ENCODE results near the gene ZDHHC17. TPM values are rescaled to one million over a fixed set of nuclear protein-coding genes. Genes with fewer than 3 reads are reported as not detected.

ZDHHC17 gene
- total RNA-seq, 2 donors from 2014 or later, result 14.5 to 17.2 TPM

- no peak for DNase-seq (ENCODE audit: low spot score)
- Histone ChIP-seq H3K4me1 (no peaks in the 10 kb centered on the region), H3K36me3 (peaks cover 39% of the 10 kb centered on the region), H3K27ac (no peak overlapping the region), H3K4me3 (no peak overlapping the region), H3K9me3 (peaks cover 0 to 13% of the 10 kb centered on the region in 2 donors), H3K27me3 (no peaks in the 10 kb centered on the region)
- TF ChIP-seq, protein P1, sequence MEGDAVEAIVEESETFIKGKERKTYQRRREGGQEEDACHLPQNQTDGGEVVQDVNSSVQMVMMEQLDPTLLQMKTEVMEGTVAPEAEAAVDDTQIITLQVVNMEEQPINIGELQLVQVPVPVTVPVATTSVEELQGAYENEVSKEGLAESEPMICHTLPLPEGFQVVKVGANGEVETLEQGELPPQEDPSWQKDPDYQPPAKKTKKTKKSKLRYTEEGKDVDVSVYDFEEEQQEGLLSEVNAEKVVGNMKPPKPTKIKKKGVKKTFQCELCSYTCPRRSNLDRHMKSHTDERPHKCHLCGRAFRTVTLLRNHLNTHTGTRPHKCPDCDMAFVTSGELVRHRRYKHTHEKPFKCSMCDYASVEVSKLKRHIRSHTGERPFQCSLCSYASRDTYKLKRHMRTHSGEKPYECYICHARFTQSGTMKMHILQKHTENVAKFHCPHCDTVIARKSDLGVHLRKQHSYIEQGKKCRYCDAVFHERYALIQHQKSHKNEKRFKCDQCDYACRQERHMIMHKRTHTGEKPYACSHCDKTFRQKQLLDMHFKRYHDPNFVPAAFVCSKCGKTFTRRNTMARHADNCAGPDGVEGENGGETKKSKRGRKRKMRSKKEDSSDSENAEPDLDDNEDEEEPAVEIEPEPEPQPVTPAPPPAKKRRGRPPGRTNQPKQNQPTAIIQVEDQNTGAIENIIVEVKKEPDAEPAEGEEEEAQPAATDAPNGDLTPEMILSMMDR (IDR thresholded peaks at IDR 0.05), result no peak
Measured at GRCh38 chr12:76830436-76830835, 66.5 kb downstream of the ZDHHC17 start.

- Histone ChIP-seq H3K27me3 (no peaks in the 10 kb centered on the region), H3K9me3 (peaks cover 0 to 11% of the 10 kb centered on the region in 2 donors), H3K36me3 (peaks cover 13% of the 10 kb centered on the region), H3K4me1 (no peaks in the 10 kb centered on the region), H3K4me3 (no peak overlapping the region), H3K27ac (no peak overlapping the region)
- no peak for DNase-seq (ENCODE audit: low spot score)
- TF ChIP-seq, protein P1 (IDR thresholded peaks at IDR 0.05), result no peak
Measured at GRCh38 chr12:76836633-76837032, 72.7 kb downstream of the ZDHHC17 start.

DNA sequence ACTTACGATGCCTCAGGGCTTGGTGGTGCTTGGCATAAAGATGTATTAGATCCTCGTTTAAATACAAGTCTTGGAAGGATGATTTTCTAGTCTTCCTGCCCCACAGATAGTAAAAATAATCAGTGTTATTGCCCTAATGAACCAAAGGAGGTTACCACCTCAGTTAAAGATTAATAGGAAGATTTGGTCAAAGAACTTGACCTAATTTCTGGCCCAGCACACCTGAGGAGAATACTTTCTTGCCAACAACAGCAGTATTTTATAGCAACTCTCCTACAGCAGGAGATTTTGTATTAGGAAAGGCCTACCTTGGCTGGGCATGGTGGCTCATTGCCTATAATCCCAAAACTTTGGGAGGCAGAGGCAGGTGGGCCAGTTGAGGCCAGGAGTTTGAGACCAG, 83.3 kb downstream of the ZDHHC17 start:
- TF ChIP-seq, protein P1 (IDR thresholded peaks at IDR 0.05), result no peak
- peaks cover 40% of the 10 kb centered on the region for H3K36me3 ChIP-seq
- no peaks in the 10 kb centered on the region for H3K27me3 ChIP-seq
- no peak overlapping the region for H3K4me3 ChIP-seq
- H3K27ac ChIP-seq, result no peak overlapping the region
- no peaks in the 10 kb centered on the region for H3K9me3 ChIP-seq
- no peak for DNase-seq (ENCODE audit: low spot score)
- H3K4me1 ChIP-seq, result no peaks in the 10 kb centered on the region

GRCh38 chr12:76848132-76848531, 84.2 kb downstream of the ZDHHC17 start:
- H3K4me1 ChIP-seq, result no peaks in the 10 kb centered on the region
- TF ChIP-seq, protein P1 (IDR thresholded peaks at IDR 0.05), result no peak
- H3K4me3 ChIP-seq, result no peak overlapping the region
- H3K9me3 ChIP-seq, result no peaks in the 10 kb centered on the region
- no peak overlapping the region for H3K27ac ChIP-seq
- DNase-seq (ENCODE audit: low spot score), result no peak
- H3K36me3 ChIP-seq, result peaks cover 40% of the 10 kb centered on the region
- H3K27me3 ChIP-seq, result no peaks in the 10 kb centered on the region

DNA sequence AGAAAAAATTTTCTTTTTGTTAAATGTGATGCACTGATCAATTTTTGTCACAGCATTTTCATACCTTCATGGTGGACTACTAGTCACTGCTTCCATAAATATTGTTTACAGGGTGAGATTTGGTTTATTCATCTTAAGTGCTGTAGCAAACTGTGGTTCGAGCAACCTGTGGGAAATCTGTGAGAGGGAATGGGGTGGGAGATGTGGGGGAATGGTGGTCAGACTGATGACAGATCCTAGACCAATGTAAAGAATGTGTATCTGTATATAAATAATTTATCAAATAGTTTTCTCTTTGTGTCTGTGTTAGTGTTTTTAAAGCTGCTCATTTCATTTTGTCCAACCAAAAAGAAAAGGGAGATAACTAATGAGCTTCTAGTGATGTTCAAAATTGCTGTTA, 88.2 kb downstream of the ZDHHC17 start:
- Histone ChIP-seq H3K27me3 (no peaks in the 10 kb centered on the region), H3K4me3 (no peak overlapping the region), H3K36me3 (peaks cover 31% of the 10 kb centered on the region), H3K4me1 (no peaks in the 10 kb centered on the region), H3K27ac (no peak overlapping the region), H3K9me3 (peaks cover 0 to 7% of the 10 kb centered on the region in 2 donors)
- TF ChIP-seq, protein P1 (IDR thresholded peaks at IDR 0.05), result no peak
- no peak for DNase-seq (ENCODE audit: low spot score)

DNA sequence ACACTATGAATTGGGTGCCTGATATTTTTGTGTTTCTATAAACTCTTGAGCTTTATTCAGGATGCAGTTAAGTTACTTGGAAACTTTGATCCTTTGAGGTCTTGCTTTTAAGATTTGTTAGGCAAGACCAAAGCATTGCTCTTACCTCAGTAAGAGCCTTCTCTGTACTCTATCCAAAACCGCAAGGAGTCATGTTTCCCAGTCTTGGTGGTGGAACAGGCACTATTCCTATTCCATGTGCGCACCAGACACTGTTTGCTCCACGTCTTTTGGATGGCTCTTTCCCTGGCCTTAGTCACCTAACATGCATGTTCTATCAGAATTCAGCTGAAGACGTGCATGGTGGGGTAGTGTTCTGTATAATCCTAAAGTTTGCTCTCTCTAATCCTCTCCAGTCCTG, 91.4 kb downstream of the ZDHHC17 start:
- Histone ChIP-seq H3K27me3 (no peaks in the 10 kb centered on the region), H3K9me3 (peaks cover 0 to 7% of the 10 kb centered on the region in 2 donors), H3K36me3 (peaks cover 24% of the 10 kb centered on the region), H3K4me1 (no peaks in the 10 kb centered on the region), H3K27ac (no peak overlapping the region), H3K4me3 (no peak overlapping the region)
- TF ChIP-seq, protein P1 (IDR thresholded peaks at IDR 0.05), result no peak
- DNase-seq (ENCODE audit: low spot score), result no peak
